Lung (tissue), 12 donors: ENCODE data around the gene CCDC178. TPM values are rescaled to one million over a fixed set of nuclear protein-coding genes. Genes with fewer than 3 reads are reported as not detected.

Experiments used
- ATAC-seq: fragments of 200-7000 bp; cut with Tn5 transposase; one replicate; pipeline ENCODE4 v1.9.1; 2020; ENCODE audit warnings: moderate number of reproducible peaks; ENCODE audit not compliant: insufficient read depth, low FRiP score
- DNase-seq, 3 donors: peaks; one replicate each; pipeline ENCODE4 v3.0.0-alpha.2; 2013 to 2017
- H3K27ac ChIP-seq, 2 donors: one replicate each; pipeline ENCODE4 v1.5.1; 2013; ENCODE audit warnings: mild to moderate bottlenecking in 2 of 2, moderate library complexity in 2 of 2, control low read depth in 1 of 2, inconsistent platforms in 1 of 2, low read depth in 1 of 2, low read length in 1 of 2
- H3K27me3 ChIP-seq, 3 donors: one replicate each; pipeline ENCODE4 v1.5.1; 2013; ENCODE audit warnings: low read length in 2 of 3; ENCODE audit not compliant: control insufficient read depth in 3 of 3, insufficient read depth in 3 of 3
- H3K36me3 ChIP-seq, 4 donors: one replicate each; pipeline ENCODE4 v1.5.1; 2013; ENCODE audit warnings: low read length in 4 of 4, mild to moderate bottlenecking in 1 of 4, moderate library complexity in 1 of 4; ENCODE audit not compliant: control insufficient read depth in 4 of 4, insufficient read depth in 4 of 4
- H3K4me1 ChIP-seq, 5 donors: one replicate each; pipeline ENCODE4 v1.5.1; 2013; ENCODE audit warnings: low read length in 5 of 5, mild to moderate bottlenecking in 2 of 5, moderate library complexity in 1 of 5; ENCODE audit not compliant: control insufficient read depth in 5 of 5, insufficient read depth in 5 of 5
- H3K4me3 ChIP-seq: one replicate; pipeline ENCODE4 v1.5.1; 2013; ENCODE audit warnings: mild to moderate bottlenecking, control low read depth, moderate library complexity
- H3K9ac ChIP-seq, 2 donors: one replicate each; pipeline ENCODE4 v1.5.1; 2013; ENCODE audit warnings: low read length in 2 of 2, control low read depth in 1 of 2; ENCODE audit not compliant: insufficient read depth in 1 of 2
- H3K9me3 ChIP-seq, 4 donors: one replicate each; pipeline ENCODE4 v1.5.1; 2013; ENCODE audit warnings: low read length in 3 of 4, mild to moderate bottlenecking in 1 of 4, moderate library complexity in 1 of 4; ENCODE audit not compliant: control insufficient read depth in 4 of 4, insufficient read depth in 3 of 4
- WGBS, 2 donors: extraction: QIAGEN DNeasy Blood & Tissue Kit; methylation state at CpG; one replicate each; pipeline ENCODE4 v1.1.7; 2013; 5-methylcytosine and 5-hydroxymethylcytosine counted together
- polyA plus RNA-seq, 2 donors: library from polyadenylated mRNA; stranded (reverse); fragments of 200-250 nt; gene quantifications; one replicate each; pipeline ENCODE4 v1.2.1, GENCODE V29; 2013
- total RNA-seq, 2 donors: library from RNA; depleted of rRNA in 1 of 2; stranded (reverse); fragments of >200 nt in 1 of 2; gene quantifications; one replicate each; pipeline ENCODE4 v1.2.1, GENCODE V29; 2014 to 2021
- TF ChIP-seq, protein P1 (sequence below): IDR thresholded peaks from 2 replicates; pipeline ENCODE4 v1.5.1; 2012; ENCODE audit warnings: mild to moderate bottlenecking; ENCODE audit errors: control extremely low read depth, extremely low read depth
- donor health status: control.
- donor health status: control.
- donor health status: Bipolar disorder and iron deficiency.
- donor health status: healthy.
- donor health status: DM: yes; HTN: yes; CAD: no.

Gene CCDC178
- total and polyA plus RNA-seq, 4 donors: 0.08 to 1.1 (median 0.77) TPM

DNA sequence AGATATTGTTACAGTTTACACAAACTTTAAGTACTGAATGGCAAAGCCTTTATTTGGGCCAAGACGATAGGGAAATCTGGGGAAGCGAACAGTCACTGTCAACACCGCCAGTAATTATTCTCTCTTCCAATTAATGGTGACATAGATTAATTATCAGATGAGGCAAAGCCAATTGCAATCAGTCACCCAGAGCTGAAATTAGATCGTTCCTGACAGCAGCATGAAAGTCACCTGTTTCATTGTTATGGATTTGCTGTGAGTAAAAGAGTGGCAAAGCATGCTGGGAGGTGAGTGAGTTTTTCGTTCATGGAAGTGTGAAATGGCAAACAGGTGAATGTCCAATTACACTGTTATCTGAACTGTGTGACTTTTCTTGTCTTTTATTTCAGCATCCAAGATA lies 502.9 kb downstream of the CCDC178 start:
- H3K9me3 ChIP-seq: no peaks in the 10 kb centered on the region
- TF ChIP-seq, protein P1, sequence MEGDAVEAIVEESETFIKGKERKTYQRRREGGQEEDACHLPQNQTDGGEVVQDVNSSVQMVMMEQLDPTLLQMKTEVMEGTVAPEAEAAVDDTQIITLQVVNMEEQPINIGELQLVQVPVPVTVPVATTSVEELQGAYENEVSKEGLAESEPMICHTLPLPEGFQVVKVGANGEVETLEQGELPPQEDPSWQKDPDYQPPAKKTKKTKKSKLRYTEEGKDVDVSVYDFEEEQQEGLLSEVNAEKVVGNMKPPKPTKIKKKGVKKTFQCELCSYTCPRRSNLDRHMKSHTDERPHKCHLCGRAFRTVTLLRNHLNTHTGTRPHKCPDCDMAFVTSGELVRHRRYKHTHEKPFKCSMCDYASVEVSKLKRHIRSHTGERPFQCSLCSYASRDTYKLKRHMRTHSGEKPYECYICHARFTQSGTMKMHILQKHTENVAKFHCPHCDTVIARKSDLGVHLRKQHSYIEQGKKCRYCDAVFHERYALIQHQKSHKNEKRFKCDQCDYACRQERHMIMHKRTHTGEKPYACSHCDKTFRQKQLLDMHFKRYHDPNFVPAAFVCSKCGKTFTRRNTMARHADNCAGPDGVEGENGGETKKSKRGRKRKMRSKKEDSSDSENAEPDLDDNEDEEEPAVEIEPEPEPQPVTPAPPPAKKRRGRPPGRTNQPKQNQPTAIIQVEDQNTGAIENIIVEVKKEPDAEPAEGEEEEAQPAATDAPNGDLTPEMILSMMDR: no peak
- H3K9ac ChIP-seq: no peak overlapping the region
- H3K27me3 ChIP-seq: no peaks in the 10 kb centered on the region
- WGBS, 2 donors: 63 to 75% methylated on average over 5 of the region's 5 CpGs
- no peak overlapping the region for H3K4me3 ChIP-seq
- no peak for DNase-seq
- H3K4me1 ChIP-seq: no peaks in the 10 kb centered on the region
- no peak overlapping the region for H3K27ac ChIP-seq
- H3K36me3 ChIP-seq: no peaks in the 10 kb centered on the region
- no peak for ATAC-seq

DNA sequence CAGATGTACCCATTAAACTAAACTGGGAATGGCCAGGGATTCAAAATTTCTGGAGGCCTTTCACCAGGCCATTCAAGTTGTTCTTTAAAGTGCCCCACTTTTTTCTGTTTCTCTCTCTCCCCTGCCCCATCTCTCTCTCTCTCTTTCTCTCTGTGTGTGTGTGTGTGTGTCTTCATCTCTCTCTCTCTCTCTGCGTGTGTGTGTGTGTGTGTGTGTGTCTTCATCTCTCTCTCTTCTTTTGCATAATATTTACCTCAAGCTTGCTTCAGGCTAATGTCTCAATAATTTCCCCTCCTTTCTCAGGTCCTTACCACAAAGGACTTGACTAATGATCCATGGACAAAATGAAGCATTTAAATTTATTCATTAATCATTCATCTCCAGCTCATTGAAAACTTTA lies 503.5 kb downstream of the CCDC178 start:
- H3K9ac ChIP-seq: no peak overlapping the region
- no peak overlapping the region for H3K27ac ChIP-seq
- H3K4me1 ChIP-seq: no peaks in the 10 kb centered on the region
- H3K9me3 ChIP-seq: no peaks in the 10 kb centered on the region
- H3K36me3 ChIP-seq: no peaks in the 10 kb centered on the region
- TF ChIP-seq, protein P1: no peak
- 60 to 91% methylated on average over 1 of the region's 1 CpG for WGBS, 2 donors
- no peak for DNase-seq
- ATAC-seq: no peak
- no peaks in the 10 kb centered on the region for H3K27me3 ChIP-seq
- H3K4me3 ChIP-seq: no peak overlapping the region

DNA sequence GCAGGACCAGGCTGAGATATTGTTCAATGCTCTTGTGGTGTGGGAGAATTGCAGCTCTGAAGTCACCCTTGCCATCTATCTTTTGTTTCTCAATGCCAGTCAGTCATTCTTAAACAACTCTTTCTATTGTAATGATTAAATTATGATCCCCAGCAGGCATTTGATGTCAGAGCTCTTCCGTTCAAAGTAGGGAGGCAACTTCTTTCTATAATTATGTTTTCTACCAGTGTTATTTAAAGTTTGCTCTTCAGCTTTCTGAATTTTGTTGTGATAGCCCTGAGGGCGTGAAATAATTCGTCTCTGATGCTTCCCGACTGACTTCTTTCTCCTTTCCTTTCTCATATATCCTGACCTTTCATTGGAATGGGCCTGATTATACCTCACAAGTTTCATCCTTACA lies 506.3 kb downstream of the CCDC178 start:
- Histone ChIP-seq H3K9me3 (no peaks in the 10 kb centered on the region), H3K9ac (no peak overlapping the region), H3K27ac (no peak overlapping the region), H3K36me3 (no peaks in the 10 kb centered on the region), H3K4me3 (no peak overlapping the region), H3K27me3 (no peaks in the 10 kb centered on the region), H3K4me1 (no peaks in the 10 kb centered on the region)
- TF ChIP-seq, protein P1: no peak
- DNase-seq (no peak), ATAC-seq (no peak)
- WGBS, 2 donors: 84 to 87% methylated on average over 4 of the region's 4 CpGs

DNA sequence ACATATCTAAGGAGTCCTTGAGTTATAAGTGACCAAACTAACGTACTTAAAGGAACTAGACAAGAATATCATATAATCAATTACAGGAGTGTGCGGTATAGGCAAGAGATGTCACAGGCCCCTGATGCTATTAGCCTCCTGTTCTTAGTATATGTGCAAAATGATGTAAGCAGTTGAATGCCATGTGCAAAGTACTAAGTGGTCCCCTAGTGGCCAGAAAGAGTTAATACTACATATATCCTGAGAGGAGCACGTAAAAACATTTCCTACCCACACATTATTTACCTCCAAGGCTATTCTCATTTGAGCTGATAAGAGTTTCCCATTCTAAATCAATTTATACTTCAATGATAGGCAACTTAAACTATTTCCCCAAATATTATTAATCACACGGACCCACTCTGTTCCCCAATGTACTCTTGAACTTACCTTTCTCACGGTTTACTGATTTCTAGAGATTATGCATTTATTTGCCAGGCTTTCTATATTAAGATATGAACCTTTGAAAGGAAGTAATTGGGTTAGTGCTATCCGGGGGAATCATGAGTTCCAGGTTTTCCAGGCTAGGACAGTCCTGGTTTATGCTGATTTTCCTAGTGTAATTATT lies 509.7 kb downstream of the CCDC178 start:
- Histone ChIP-seq H3K9ac (no peak overlapping the region), H3K27ac (no peak overlapping the region), H3K9me3 (no peaks in the 10 kb centered on the region), H3K4me1 (no peaks in the 10 kb centered on the region), H3K4me3 (no peak overlapping the region), H3K36me3 (no peaks in the 10 kb centered on the region), H3K27me3 (no peaks in the 10 kb centered on the region)
- TF ChIP-seq, protein P1: no peak
- 37 to 47% methylated on average over 6 of the region's 6 CpGs for WGBS, 2 donors
- peak; percentile 11 for ATAC-seq
- peak in 2 of 3 donors; percentile 11 to 44 for DNase-seq
